Large intestine (tissue), 3 donors: ENCODE results near the gene ETFA. TPM values are rescaled to one million over a fixed set of nuclear protein-coding genes. Genes with fewer than 3 reads are reported as not detected.

Experiments used
- DNase-seq, 2 donors: peaks; one replicate each; pipeline versions ENCODE4 v3.0.0 to v3.0.0-alpha.2; 2013
- H3K27ac ChIP-seq: one replicate; pipeline ENCODE4 v1.5.1; 2013; ENCODE audit warnings: low read length
- H3K27me3 ChIP-seq: 2 replicates; pipeline ENCODE4 v1.6.1; 2013; ENCODE audit warnings: low read length; ENCODE audit not compliant: control insufficient read depth, insufficient read depth
- H3K36me3 ChIP-seq: 2 replicates; pipeline ENCODE4 v1.6.1; 2013; ENCODE audit warnings: low read length; ENCODE audit not compliant: control insufficient read depth, insufficient read depth
- H3K4me1 ChIP-seq: one replicate; pipeline ENCODE4 v1.6.1; 2013; ENCODE audit warnings: low read length; ENCODE audit not compliant: control insufficient read depth, insufficient read depth
- H3K4me3 ChIP-seq: one replicate; pipeline ENCODE4 v1.5.1; 2013; ENCODE audit warnings: low read length
- H3K9me3 ChIP-seq: one replicate; pipeline ENCODE4 v1.6.1; 2013; ENCODE audit warnings: mild to moderate bottlenecking, low read depth, low read length, moderate library complexity; ENCODE audit not compliant: control insufficient read depth
- WGBS: methylation state at CpG from one replicate; pipeline ENCODE4 v1.1.5; 2013; ENCODE audit warnings: low lambda C conversion rate; ENCODE audit not compliant: insufficient coverage; 5-methylcytosine and 5-hydroxymethylcytosine counted together
- polyA plus RNA-seq: library from polyadenylated mRNA; unstranded; fragments of 120-200 nt; gene quantifications from one replicate; pipeline ENCODE4 v1.2.1, GENCODE V29; 2013

Gene ETFA
- polyA plus RNA-seq, 1 donor, result 179 TPM

DNA sequence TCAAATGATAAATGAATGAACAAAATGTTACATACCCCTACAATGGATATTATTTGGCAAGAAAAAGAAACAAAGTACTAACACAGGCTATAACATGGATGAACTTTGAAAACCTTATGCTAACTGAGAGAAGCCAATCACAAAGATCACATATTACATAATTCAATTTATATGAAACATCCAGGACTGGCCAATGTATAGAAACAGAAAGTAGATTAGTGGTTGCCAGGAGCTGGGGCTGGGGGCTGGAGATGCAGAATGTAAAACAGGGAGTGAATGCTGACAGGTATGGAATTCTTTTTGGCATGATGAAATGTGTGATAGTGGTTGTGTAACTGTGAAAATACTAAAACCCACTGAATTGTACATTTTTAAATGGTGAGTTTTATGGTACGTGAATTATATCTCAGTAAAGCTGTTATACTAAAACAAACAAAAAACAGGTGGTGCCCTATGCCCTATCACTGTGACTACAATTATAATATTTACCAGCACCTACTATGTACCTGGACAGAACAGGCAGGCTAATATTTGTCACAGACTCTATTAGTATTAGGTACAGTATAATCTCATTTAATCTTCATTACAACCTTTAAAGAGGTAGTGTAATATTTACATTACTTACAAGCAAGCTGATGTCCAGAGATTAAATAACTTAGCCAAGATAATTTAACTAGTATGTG lies 90.0 kb downstream of the ETFA start:
- Histone ChIP-seq H3K27me3 (no peaks in the 10 kb centered on the region), H3K4me3 (no peak overlapping the region), H3K9me3 (no peaks in the 10 kb centered on the region), H3K27ac (no peak overlapping the region), H3K36me3 (peaks cover 29% of the 10 kb centered on the region), H3K4me1 (no peaks in the 10 kb centered on the region)
- WGBS, result 60% methylated on average over 1 of the region's 1 CpG
- peak in 1 of 2 donors; percentile 30 for DNase-seq

- no peaks in the 10 kb centered on the region for H3K27me3 ChIP-seq
- WGBS, result 89% methylated on average over 2 of the region's 5 CpGs
- H3K9me3 ChIP-seq, result no peaks in the 10 kb centered on the region
- H3K36me3 ChIP-seq, result peaks cover 35% of the 10 kb centered on the region
- H3K4me1 ChIP-seq, result no peaks in the 10 kb centered on the region
- H3K4me3 ChIP-seq, result no peak overlapping the region
- DNase-seq, result no peak
- H3K27ac ChIP-seq, result no peak overlapping the region
These were observed 93.4 kb downstream of the ETFA start for GRCh38 chr15:76217882-76218217.

DNA sequence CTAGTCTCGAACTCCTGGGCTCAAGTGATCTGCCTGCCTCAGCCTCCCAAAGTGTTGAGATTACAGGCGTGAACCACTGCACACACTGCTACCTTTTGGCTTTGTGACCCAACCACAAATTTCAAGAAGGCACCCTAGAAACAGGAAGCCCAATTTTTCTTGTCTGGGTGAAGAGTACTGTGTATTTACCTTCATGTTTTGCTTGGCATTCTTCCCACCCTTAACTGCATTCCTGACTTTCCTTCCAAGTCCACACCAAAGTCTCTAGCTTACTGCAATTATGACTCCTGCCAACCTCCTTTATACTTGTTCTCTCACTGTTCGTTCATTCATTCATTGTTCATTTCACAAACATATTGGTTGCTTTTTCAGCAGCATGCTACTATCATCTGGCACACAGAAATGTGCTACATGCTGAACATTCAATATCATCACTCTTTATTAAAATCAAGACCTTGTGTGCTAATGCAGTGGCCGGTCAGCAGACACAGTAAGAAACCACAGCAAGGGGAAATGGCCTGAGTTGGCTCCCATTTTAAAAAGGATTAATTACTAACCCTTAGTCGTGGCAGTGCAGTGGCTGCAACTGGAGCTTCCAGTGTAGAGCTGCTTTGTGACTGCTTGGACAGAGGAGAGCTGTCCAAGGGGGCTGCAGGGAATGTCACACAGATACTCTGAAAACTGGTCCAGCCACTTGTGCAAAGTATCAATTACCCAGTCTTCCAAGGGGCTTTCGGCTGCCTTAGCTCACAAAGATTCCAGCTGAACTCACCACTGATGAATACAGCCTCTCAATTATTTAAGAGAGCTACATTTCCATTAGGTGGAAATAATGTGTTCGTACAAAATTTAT lies 94.0 kb downstream of the ETFA start:
- no peaks in the 10 kb centered on the region for H3K27me3 ChIP-seq
- DNase-seq, result no peak
- no peak overlapping the region for H3K4me3 ChIP-seq
- WGBS, result 63% methylated on average over 1 of the region's 7 CpGs
- H3K36me3 ChIP-seq, result peaks cover 38% of the 10 kb centered on the region
- no peaks in the 10 kb centered on the region for H3K9me3 ChIP-seq
- no peak overlapping the region for H3K27ac ChIP-seq
- no peaks in the 10 kb centered on the region for H3K4me1 ChIP-seq

- Histone ChIP-seq H3K4me3 (no peak overlapping the region), H3K9me3 (no peaks in the 10 kb centered on the region), H3K27ac (no peak overlapping the region), H3K36me3 (peaks cover 50% of the 10 kb centered on the region), H3K4me1 (no peaks in the 10 kb centered on the region), H3K27me3 (no peaks in the 10 kb centered on the region)
- no CpG with 5 or more reads among the region's 1 CpG for WGBS
- DNase-seq, result no peak
These were observed 95.6 kb downstream of the ETFA start for GRCh38 chr15:76215634-76216033.

- Histone ChIP-seq H3K27me3 (no peaks in the 10 kb centered on the region), H3K27ac (no peak overlapping the region), H3K4me1 (no peaks in the 10 kb centered on the region), H3K36me3 (peaks cover 56% of the 10 kb centered on the region), H3K9me3 (no peaks in the 10 kb centered on the region), H3K4me3 (no peak overlapping the region)
- DNase-seq, result no peak
- no CpG with 5 or more reads among the region's 3 CpGs for WGBS
These were observed 101.3 kb downstream of the ETFA start for GRCh38 chr15:76209942-76210341.

- H3K27ac ChIP-seq, result no peak overlapping the region
- H3K36me3 ChIP-seq, result peaks cover 52% of the 10 kb centered on the region
- H3K4me1 ChIP-seq, result no peaks in the 10 kb centered on the region
- WGBS, result no CpG with 5 or more reads among the region's 1 CpG
- no peak for DNase-seq
- H3K9me3 ChIP-seq, result no peaks in the 10 kb centered on the region
- H3K4me3 ChIP-seq, result no peak overlapping the region
- H3K27me3 ChIP-seq, result no peaks in the 10 kb centered on the region
These were observed 101.7 kb downstream of the ETFA start for GRCh38 chr15:76209523-76209922.

GRCh38 chr15:76208786-76209424 lies 102.4 kb downstream of the ETFA start:
- no peak for DNase-seq
- Histone ChIP-seq H3K36me3 (peaks cover 46% of the 10 kb centered on the region), H3K27me3 (no peaks in the 10 kb centered on the region), H3K4me3 (no peak overlapping the region), H3K9me3 (peaks cover under 1% of the 10 kb centered on the region), H3K4me1 (no peaks in the 10 kb centered on the region), H3K27ac (no peak overlapping the region)
- no CpG with 5 or more reads among the region's 2 CpGs for WGBS

DNA sequence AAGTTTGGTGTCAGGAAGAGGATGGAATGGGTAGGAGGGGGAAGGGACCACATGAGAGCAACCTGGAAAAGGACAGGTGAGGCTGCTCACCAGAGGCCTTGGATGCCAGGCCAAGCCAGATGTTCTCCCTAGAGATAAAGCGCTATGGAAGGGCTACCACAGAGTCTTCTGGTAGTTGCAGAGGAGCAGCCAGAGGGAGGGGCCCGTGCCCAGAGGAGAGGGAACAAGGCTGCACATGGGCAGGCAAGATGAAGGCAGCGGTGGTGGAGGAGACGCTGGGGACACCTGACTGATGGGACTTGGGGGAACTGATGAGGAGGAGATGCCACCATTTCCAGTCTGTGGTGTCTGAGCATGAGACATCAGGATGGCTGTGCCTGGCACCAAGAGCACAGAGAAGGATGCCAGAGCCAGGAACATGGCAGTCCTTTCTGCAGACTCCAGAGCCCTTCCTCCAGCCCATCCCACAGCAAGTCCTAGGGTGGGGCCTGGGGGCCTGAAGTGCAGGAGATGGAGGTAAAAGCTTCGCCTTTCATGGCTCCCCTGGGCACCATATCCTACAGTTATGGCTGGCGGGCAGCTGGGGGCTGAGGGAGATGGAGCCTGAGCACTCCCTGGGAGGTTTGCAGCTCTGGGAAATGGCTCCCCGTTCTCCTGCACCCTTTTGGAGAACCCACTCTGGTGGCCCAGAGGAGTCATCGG lies 103.0 kb downstream of the ETFA start:
- Histone ChIP-seq H3K27me3 (no peaks in the 10 kb centered on the region), H3K4me1 (no peaks in the 10 kb centered on the region), H3K4me3 (no peak overlapping the region), H3K9me3 (peaks cover 3% of the 10 kb centered on the region), H3K27ac (no peak overlapping the region), H3K36me3 (peaks cover 40% of the 10 kb centered on the region)
- WGBS, result no CpG with 5 or more reads among the region's 8 CpGs
- DNase-seq, result no peak

DNA sequence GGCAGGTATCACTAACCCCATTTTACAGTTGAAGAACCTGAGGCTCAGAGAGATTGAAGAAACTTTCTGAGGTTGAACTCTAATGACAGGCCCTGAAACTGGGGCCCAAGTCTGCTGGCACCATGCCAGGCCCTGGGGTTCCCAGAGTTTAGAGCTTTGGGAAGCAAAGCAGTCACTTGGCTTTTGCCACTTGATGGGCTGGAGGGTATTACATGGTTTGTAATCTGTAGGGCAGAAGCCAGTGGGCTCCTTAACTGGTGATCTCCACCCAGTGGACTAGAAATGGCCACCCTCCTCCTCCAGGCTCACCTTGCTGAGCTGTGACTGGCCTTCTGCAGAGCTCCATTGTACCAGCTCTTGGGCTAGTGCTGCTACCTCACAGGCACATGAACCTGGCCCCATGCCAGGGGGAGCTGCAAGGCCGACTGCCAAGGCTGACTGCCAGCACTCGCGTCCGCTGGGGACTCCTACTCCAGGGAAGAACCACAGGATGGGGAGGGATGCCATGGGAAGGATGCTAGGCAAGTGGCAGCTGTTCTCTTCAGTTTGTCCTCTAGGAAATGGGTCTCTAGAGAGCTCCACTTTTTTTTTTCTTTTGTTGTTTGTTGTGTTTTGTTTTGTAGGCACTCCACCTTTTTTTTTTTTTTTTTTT lies 104.8 kb downstream of the ETFA start:
- DNase-seq, result peak in 1 of 2 donors; percentile 24
- WGBS, result no CpG with 5 or more reads among the region's 4 CpGs
- Histone ChIP-seq H3K9me3 (peaks cover 3% of the 10 kb centered on the region), H3K4me3 (no peak overlapping the region), H3K36me3 (peaks cover 29% of the 10 kb centered on the region), H3K27me3 (no peaks in the 10 kb centered on the region), H3K4me1 (no peaks in the 10 kb centered on the region), H3K27ac (no peak overlapping the region)
